ENCODE data around the gene CCNY.
"Not testable (repeated sequence)": the region's sequence is repeated elsewhere in the genome, so short reads cannot be mapped to it uniquely, and the experiment has no call there.

Gene CCNY

GRCh38 chr10:35336084-35336831 is at the start of gene CCNY:
Gene CCNY (plus strand): TSS chr10:35336509. CDS start chr10:35337054, 545 bp downstream.
- peak; percentile 67 for DNase-seq (ENCODE audit: low read depth)

DNA sequence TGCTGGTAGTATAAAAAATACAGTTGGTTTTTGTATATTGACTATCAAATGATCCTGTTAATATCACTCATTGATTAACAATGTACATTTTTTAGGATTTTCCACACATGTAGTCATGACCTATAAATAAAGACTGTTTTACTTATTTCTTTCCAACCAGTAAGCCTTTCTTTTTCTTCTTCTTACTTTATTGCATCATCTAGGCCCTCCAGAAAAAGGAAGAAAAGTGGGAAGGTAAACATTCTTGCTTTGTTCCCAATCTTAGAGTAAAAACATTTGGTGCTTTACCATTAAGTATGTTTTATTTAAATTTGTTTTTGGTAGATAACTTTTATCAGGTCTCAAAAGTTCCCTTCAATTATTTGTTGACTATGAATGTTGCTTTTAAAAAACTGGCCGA is 47.1 kb upstream of the CCNY start:
- no peak for DNase-seq (ENCODE audit: low read depth)

GRCh38 chr10:35294506-35294905 is 41.8 kb upstream of the CCNY start:
- DNase-seq (ENCODE audit: low read depth): no peak

- no peak for DNase-seq (ENCODE audit: low read depth)
These were observed 37.3 kb upstream of the CCNY start for GRCh38 chr10:35299016-35299415.

- DNase-seq (ENCODE audit: low read depth): no peak
These were observed 36.1 kb upstream of the CCNY start for GRCh38 chr10:35300063-35300699.

- no peak for DNase-seq (ENCODE audit: low read depth)
These were observed 31.7 kb upstream of the CCNY start for GRCh38 chr10:35304649-35305048.

- DNase-seq (ENCODE audit: low read depth): no peak
These were observed 29.5 kb upstream of the CCNY start for GRCh38 chr10:35306852-35307251.

DNA sequence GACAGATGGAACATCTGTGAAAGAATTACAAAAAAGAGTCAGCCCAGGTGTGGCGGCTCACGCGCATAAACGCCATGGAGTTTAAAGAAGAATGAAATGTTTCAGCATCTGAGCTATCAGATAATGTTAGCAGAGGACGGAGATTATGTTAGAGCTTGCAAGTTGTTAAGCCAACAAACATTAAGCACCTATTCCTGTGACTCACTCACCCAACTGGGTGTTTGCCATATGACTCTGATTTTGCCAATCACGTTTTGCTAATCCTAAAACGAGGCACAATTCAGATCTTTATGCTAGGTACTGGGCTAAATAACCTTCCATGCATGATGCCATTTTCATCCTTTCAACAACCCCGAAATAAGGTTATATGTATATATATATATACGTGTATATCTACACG is 29.0 kb upstream of the CCNY start:
- DNase-seq (ENCODE audit: low read depth): no peak

GRCh38 chr10:35308809-35309208 is 27.5 kb upstream of the CCNY start:
- no peak for DNase-seq (ENCODE audit: low read depth)

- not testable (repeated sequence) for DNase-seq (ENCODE audit: low read depth)
These were observed 22.2 kb upstream of the CCNY start for GRCh38 chr10:35314142-35314541.

DNA sequence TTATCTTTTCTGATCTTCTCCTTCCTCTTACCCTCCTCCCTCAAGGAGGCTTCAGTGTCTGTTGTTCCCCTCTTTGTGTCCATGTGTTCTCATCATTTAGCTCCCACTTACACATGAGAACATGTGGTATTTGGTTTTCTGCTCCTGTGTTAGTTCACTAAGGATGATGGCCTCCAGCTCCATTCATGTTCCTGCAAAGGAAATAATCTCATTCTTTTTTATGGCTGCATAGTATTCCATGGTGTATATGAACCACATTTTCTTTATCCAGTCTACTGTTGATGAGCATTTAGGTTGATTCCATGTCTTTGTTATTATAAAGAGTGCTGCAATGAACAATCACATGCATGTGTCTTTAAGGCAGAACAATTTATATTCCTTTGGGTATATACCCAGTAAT is 21.1 kb upstream of the CCNY start:
- DNase-seq (ENCODE audit: low read depth): not testable (repeated sequence)

GRCh38 chr10:35316218-35316967 is 19.9 kb upstream of the CCNY start:
- DNase-seq (ENCODE audit: low read depth): no peak

GRCh38 chr10:35318551-35318950 is 17.8 kb upstream of the CCNY start:
- DNase-seq (ENCODE audit: low read depth): no peak

DNA sequence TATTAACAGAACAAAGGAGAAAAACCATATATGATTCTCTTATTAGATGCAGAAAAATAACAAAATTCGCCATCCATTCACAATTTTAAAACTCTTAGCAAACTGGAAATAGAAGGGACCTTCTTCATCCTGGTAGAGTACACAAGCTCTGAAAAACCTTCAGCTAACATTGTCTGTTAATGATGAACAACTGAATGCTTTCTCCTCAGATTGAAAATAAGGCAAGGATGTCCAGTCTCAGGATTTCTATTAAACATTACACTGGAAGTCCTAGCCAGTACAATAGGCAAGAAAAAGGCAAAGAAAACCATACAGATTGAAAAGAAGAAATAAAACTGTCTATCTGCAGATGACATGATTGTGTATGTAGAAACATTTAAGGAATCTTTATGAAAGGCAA is 16.0 kb upstream of the CCNY start:
- no peak for DNase-seq (ENCODE audit: low read depth)

- DNase-seq (ENCODE audit: low read depth): no peak
These were observed 13.7 kb upstream of the CCNY start for GRCh38 chr10:35322636-35323035.

GRCh38 chr10:35324196-35324595 is 12.1 kb upstream of the CCNY start:
- no peak for DNase-seq (ENCODE audit: low read depth)

- DNase-seq (ENCODE audit: low read depth): no peak
These were observed 9.7 kb upstream of the CCNY start for GRCh38 chr10:35326466-35327235.

DNA sequence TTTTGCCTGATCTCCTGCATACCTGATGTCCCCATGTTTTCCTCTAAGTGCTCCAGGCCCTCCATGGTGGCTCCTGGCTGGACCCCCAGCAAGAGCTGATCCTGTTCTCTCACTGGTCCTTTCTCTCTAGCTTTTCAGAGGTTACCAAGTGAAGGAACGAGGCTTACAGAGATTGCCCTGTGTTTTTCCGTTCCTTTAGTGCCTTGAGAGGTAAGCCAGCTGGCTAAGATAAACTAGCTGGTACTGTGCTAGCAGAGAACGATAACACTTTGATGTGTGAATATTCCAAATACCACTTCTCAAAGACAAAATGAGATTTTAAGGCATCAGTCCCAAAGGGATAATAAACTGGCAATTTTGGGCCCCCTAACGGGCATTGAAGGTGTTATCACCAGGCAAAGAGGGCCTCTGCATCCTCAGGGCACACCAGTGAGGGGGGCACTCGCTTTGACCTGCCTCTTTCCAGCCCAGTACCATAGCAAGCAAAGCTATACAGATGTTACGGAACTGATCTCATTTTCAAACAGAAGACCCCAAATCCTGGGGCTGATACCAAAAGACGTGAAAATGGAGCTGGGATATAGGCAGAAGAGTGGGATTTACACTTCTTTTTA is 8.4 kb upstream of the CCNY start:
- no peak for DNase-seq (ENCODE audit: low read depth)

DNA sequence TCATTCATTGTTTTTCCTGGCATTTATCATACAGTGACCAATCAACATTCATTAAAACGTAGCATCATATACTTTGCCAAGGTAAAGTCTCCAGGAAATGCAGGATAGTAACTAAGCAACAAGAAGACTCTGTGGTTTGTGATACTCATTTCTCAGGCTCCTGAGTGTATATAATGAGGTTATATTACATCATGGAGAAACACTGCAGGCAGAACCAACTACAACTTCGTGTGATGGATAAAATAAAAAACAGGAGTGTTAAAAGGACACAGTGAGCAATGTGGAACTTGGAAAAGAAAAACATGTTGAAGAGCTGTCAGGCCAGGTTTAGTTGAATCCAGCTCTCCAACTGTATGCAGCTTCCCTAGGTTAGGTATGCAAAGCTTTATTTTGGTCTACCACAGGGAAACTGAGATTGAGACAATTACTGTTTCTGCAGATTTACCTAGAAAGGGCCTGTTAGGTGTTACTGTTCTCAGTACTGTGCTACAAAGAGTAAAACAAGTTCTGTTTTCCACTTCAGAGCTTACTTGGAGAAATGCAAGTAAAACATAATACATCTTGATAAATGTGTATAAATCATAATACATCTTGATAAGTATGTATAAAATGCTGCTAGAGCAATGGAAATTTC is 7.8 kb upstream of the CCNY start:
- DNase-seq (ENCODE audit: low read depth): no peak

GRCh38 chr10:35329520-35329919 is 6.8 kb upstream of the CCNY start:
- DNase-seq (ENCODE audit: low read depth): no peak

- no peak for DNase-seq (ENCODE audit: low read depth)
These were observed 4.2 kb upstream of the CCNY start for GRCh38 chr10:35331894-35332640.
